HFF-Myc (cell line): ENCODE results near the gene ZSCAN31.

Experiments used
- DNase-seq: peaks from one replicate; pipeline ENCODE4 v3.0.0-alpha.2; 2011; ENCODE audit warnings: low read depth; ENCODE audit errors: extremely low read depth
- H3K4me3 ChIP-seq: replicated peaks from 2 replicates; pipeline ENCODE4 v1.5.1; 2011; ENCODE audit warnings: low read depth, mild to moderate bottlenecking, control low read depth, low read length
- TF ChIP-seq, protein P1 (sequence below): IDR thresholded peaks from 2 replicates; pipeline ENCODE4 v1.5.1; 2012; ENCODE audit warnings: mild to moderate bottlenecking, low read depth, low read length, control low read depth; ENCODE audit errors: missing control alignments

Gene ZSCAN31

DNA sequence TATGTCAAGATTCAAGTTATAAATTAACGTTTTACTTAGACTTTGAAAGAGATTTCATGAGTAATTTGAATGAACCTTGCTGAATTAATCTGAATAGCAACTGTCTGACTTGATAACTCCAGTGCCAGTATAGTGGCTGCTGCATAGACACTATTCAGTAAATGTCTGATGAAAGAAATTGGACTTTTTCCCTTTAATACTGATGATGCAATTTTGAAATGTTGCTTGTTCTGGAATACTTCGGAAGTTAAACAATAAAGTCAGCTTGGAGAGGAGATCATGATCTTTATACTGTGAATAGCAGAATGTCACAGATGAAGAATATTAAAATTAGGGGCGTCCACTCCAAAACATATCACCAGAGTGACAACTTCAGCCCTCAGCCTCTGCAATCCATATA, 58.2 kb downstream of the ZSCAN31 start:
- DNase-seq, result no peak
- TF ChIP-seq, protein P1, sequence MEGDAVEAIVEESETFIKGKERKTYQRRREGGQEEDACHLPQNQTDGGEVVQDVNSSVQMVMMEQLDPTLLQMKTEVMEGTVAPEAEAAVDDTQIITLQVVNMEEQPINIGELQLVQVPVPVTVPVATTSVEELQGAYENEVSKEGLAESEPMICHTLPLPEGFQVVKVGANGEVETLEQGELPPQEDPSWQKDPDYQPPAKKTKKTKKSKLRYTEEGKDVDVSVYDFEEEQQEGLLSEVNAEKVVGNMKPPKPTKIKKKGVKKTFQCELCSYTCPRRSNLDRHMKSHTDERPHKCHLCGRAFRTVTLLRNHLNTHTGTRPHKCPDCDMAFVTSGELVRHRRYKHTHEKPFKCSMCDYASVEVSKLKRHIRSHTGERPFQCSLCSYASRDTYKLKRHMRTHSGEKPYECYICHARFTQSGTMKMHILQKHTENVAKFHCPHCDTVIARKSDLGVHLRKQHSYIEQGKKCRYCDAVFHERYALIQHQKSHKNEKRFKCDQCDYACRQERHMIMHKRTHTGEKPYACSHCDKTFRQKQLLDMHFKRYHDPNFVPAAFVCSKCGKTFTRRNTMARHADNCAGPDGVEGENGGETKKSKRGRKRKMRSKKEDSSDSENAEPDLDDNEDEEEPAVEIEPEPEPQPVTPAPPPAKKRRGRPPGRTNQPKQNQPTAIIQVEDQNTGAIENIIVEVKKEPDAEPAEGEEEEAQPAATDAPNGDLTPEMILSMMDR, result no peak
- no peak overlapping the region for H3K4me3 ChIP-seq

DNA sequence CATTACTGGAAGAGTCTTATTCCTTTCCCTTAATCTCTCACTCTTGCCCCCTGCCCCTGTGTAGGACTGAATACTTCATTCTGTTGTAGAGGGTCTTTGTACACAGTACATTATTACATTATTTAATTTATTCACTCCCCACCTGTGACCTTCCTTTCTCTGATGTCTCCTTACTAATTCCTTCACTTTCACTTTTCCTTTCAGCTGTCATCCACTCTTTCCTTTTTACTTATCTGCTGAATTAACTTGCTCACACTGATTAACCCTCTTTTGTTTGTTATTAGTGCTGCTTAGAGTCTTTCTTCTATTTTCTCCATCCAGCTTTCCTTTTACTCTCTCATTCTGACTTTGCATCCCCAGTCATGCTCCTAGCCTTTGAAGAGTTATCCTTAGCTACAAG, 61.1 kb downstream of the ZSCAN31 start:
- H3K4me3 ChIP-seq, result no peak overlapping the region
- no peak for DNase-seq
- TF ChIP-seq, protein P1, result no peak
